Keratinocyte (primary cell): ENCODE measurements around the gene CCBE1.

Experiments
- EZH2 ChIP-seq: IDR thresholded peaks from one replicate; pipeline ENCODE4 v1.6.1; 2012; ENCODE audit warnings: inconsistent platforms, mild to moderate bottlenecking, low read length, moderate library complexity
- TF ChIP-seq, protein P1 (sequence below), 3 experiments: IDR thresholded peaks in 1 of 3; conservative IDR thresholded peaks in 1 of 3; optimal IDR thresholded peaks in 1 of 3; 2 replicates in 2 of 3; 3 replicates in 1 of 3; pipeline versions ENCODE3 to v1.5.1; 2011; ENCODE audit warnings: low read length in 3 of 3, mild to moderate bottlenecking in 3 of 3, moderate library complexity in 2 of 3, control low read depth in 1 of 3, inconsistent platforms in 1 of 3; ENCODE audit not compliant: insufficient read depth in 2 of 3; ENCODE audit errors: extremely low read depth in 1 of 3

GRCh38 chr18:59479776-59480175, 217.4 kb downstream of the CCBE1 start:
- no peak for TF ChIP-seq EZH2
- TF ChIP-seq, protein P1, sequence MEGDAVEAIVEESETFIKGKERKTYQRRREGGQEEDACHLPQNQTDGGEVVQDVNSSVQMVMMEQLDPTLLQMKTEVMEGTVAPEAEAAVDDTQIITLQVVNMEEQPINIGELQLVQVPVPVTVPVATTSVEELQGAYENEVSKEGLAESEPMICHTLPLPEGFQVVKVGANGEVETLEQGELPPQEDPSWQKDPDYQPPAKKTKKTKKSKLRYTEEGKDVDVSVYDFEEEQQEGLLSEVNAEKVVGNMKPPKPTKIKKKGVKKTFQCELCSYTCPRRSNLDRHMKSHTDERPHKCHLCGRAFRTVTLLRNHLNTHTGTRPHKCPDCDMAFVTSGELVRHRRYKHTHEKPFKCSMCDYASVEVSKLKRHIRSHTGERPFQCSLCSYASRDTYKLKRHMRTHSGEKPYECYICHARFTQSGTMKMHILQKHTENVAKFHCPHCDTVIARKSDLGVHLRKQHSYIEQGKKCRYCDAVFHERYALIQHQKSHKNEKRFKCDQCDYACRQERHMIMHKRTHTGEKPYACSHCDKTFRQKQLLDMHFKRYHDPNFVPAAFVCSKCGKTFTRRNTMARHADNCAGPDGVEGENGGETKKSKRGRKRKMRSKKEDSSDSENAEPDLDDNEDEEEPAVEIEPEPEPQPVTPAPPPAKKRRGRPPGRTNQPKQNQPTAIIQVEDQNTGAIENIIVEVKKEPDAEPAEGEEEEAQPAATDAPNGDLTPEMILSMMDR (optimal IDR thresholded peaks at IDR 0.05 in 1 of 3, IDR thresholded peaks at IDR 0.05 in 1 of 3, conservative IDR thresholded peaks at IDR 0.05 in 1 of 3; ENCODE audit: extremely low read depth in 1 of 3, insufficient read depth in 2 of 3, low read length in 3 of 3), result no peak
